SK-N-SH (cell line): ENCODE data around the gene LMF1. TPM values are rescaled to one million over a fixed set of nuclear protein-coding genes. Genes with fewer than 3 reads are reported as not detected.

Source experiments
- CTCF ChIA-PET: fragments of 300-600, 350-600 bp; formaldehyde crosslinking; extraction: SDS; loops from one replicate; lab custom pipeline; 2021; lab: Yijun Ruan, JAX
- POLR2A ChIA-PET: fragments of 350-600 bp; sonication (Branson Sonifier 250); formaldehyde crosslinking; extraction: SDS; loops from one replicate; lab custom pipeline; 2020; ENCODE audit warnings: antibody characterized with exemption, inconsistent platforms; lab: Yijun Ruan, JAX
- DNase-seq: peaks from one replicate; pipeline ENCODE4 v3.0.0; 2012
- H2AFZ ChIP-seq: fragments of 200-600 bp; sonication (generic); 2 replicates; pipeline ENCODE4 v1.8.1; 2016; ENCODE audit warnings: antibody characterized with exemption, mild to moderate bottlenecking, low read depth
- H3F3A ChIP-seq: fragments of 200-600 bp; sonication (generic); replicated peaks from 2 replicates; pipeline ENCODE3; 2016; ENCODE audit warnings: antibody characterized with exemption, mild to moderate bottlenecking; ENCODE audit not compliant: insufficient read depth
- H3K27ac ChIP-seq, 2 experiments: fragments of 200-500 bp in 1 of 2; fragments of 200-600 bp in 1 of 2; sonication (Bioruptor generic) in 1 of 2; sonication (generic), shearing (Covaris generic) in 1 of 2; 2 replicates each; pipeline versions ENCODE4 v1.5.1 to v1.6.1; 2014 to 2016; ENCODE audit warnings: low read depth in 2 of 2, inconsistent platforms in 1 of 2, low read length in 1 of 2, mild to moderate bottlenecking in 1 of 2, mixed read lengths in 1 of 2
- H3K27me3 ChIP-seq: fragments of 200-600 bp; sonication (generic), shearing (Covaris generic); 2 replicates; pipeline ENCODE4 v1.6.1; 2016; ENCODE audit warnings: mixed run types; ENCODE audit not compliant: insufficient read depth
- H3K36me3 ChIP-seq, 2 experiments: fragments of 200-500 bp in 1 of 2; fragments of 200-600 bp in 1 of 2; sonication (Bioruptor generic) in 1 of 2; sonication (generic) in 1 of 2; replicated peaks in 1 of 2; 2 replicates each; pipeline versions ENCODE3 to v1.5.1; 2014 to 2016; ENCODE audit warnings: low read length in 1 of 2, mild to moderate bottlenecking in 1 of 2; ENCODE audit not compliant: insufficient read depth in 2 of 2, control insufficient read depth in 1 of 2
- H3K4me1 ChIP-seq, 2 experiments: fragments of 200-500 bp in 1 of 2; fragments of 200-600 bp in 1 of 2; sonication (Bioruptor generic) in 1 of 2; sonication (generic), shearing (Covaris generic) in 1 of 2; 2 replicates each; pipeline versions ENCODE4 v1.5.1 to v1.6.1; 2014 to 2016; ENCODE audit warnings: low read depth in 1 of 2, low read length in 1 of 2, mixed run types in 1 of 2; ENCODE audit not compliant: insufficient read depth in 2 of 2, control insufficient read depth in 1 of 2
- H3K4me2 ChIP-seq: fragments of 200-600 bp; sonication (generic), shearing (Covaris generic); 2 replicates; pipeline ENCODE4 v1.6.1; 2017; ENCODE audit warnings: mixed run types
- H3K4me3 ChIP-seq, 2 experiments: fragments of 200-500 bp in 1 of 2; fragments of 200-600 bp in 1 of 2; sonication (Bioruptor generic) in 1 of 2; sonication (generic), shearing (Covaris generic) in 1 of 2; 2 replicates each; pipeline versions ENCODE4 v1.5.1 to v1.8.1; 2014 to 2016; ENCODE audit warnings: low read depth in 2 of 2, inconsistent platforms in 1 of 2, low read length in 1 of 2, mild to moderate bottlenecking in 1 of 2, mixed read lengths in 1 of 2, moderate library complexity in 1 of 2
- H3K79me2 ChIP-seq: fragments of 200-600 bp; sonication (generic); 2 replicates; pipeline ENCODE4 v1.8.1; 2017; ENCODE audit warnings: mild to moderate bottlenecking; ENCODE audit not compliant: insufficient read depth
- H3K9ac ChIP-seq: fragments of 200-600 bp; sonication (generic); 2 replicates; pipeline ENCODE4 v1.6.1; 2017; ENCODE audit warnings: mixed run types
- H3K9me2 ChIP-seq: fragments of 200-600 bp; sonication (generic); 2 replicates; pipeline ENCODE4 v1.6.1; 2017; ENCODE audit warnings: mixed run types
- H3K9me3 ChIP-seq: fragments of 200-600 bp; sonication (generic); 2 replicates; pipeline ENCODE4 v1.6.1; 2017; ENCODE audit warnings: mixed run types, mild to moderate bottlenecking, moderate library complexity
- H4K20me1 ChIP-seq: fragments of 200-600 bp; sonication (generic); 2 replicates; pipeline ENCODE4 v1.6.1; 2017; ENCODE audit warnings: mild to moderate bottlenecking, mixed run types; ENCODE audit not compliant: insufficient read depth
- CHD2 ChIP-seq: fragments of 150-350 bp; IDR thresholded peaks from 2 replicates; pipeline ENCODE4 v1.6.1; 2018; ENCODE audit warnings: low read length; ENCODE audit not compliant: partially characterized antibody
- EP300 ChIP-seq, 2 experiments: IDR thresholded peaks; 2 replicates each; pipeline versions ENCODE4 v1.4.0 to v1.6.1; 2012; ENCODE audit warnings: borderline replicate concordance in 1 of 2, low read depth in 1 of 2, low read length in 1 of 2
- EZH2phosphoT487 ChIP-seq: fragments of 200-600 bp; sonication (generic); IDR thresholded peaks from 2 replicates; pipeline ENCODE4 v1.6.1; 2017; ENCODE audit warnings: low read depth, mixed run types, mild to moderate bottlenecking, antibody characterized with exemption, moderate library complexity, borderline replicate concordance
- FOSL2 ChIP-seq: IDR thresholded peaks from 2 replicates; pipeline ENCODE4 v1.4.0; 2012; ENCODE audit warnings: low read depth, mild to moderate bottlenecking, moderate library complexity, borderline replicate concordance
- GATA2 ChIP-seq: sonication (generic); formaldehyde crosslinking; IDR thresholded peaks from 2 replicates; pipeline ENCODE4 v1.5.0; 2020; ENCODE audit warnings: mild to moderate bottlenecking, missing genetic modification reagents
- JUND ChIP-seq: IDR thresholded peaks from 2 replicates; pipeline ENCODE4 v1.4.0; 2012
- MEF2A ChIP-seq: IDR thresholded peaks from 2 replicates; pipeline ENCODE4 v1.4.0; 2012; ENCODE audit warnings: low read depth, borderline replicate concordance
- NFIC ChIP-seq: IDR thresholded peaks from 2 replicates; pipeline ENCODE4 v1.4.0; 2012; ENCODE audit warnings: borderline replicate concordance
- POLR2AphosphoS5 ChIP-seq: IDR thresholded peaks from 2 replicates; pipeline ENCODE4 v1.6.1; 2012; ENCODE audit warnings: low read depth, low read length
- RAD21 ChIP-seq: IDR thresholded peaks from 2 replicates; pipeline ENCODE4 v1.6.1; 2012; ENCODE audit warnings: mild to moderate bottlenecking, low read length
- RFX5 ChIP-seq: IDR thresholded peaks from 2 replicates; pipeline ENCODE4 v1.6.1; 2012; ENCODE audit warnings: mild to moderate bottlenecking, improper control_type of control experiment, low read length
- RXRA ChIP-seq: IDR thresholded peaks from 2 replicates; pipeline ENCODE4 v1.4.0; 2012; ENCODE audit warnings: low read depth, mild to moderate bottlenecking, borderline replicate concordance
- SIN3A ChIP-seq: IDR thresholded peaks from 2 replicates; pipeline ENCODE4 v1.6.1; 2012; ENCODE audit warnings: low read depth, mild to moderate bottlenecking, low read length, moderate library complexity, borderline replicate concordance
- TEAD4 ChIP-seq: IDR thresholded peaks from 2 replicates; pipeline ENCODE4 v1.4.0; 2012; ENCODE audit warnings: mild to moderate bottlenecking, borderline replicate concordance; ENCODE audit not compliant: insufficient read depth
- WGBS: methylation state at CpG from one replicate; pipeline ENCODE4 v1.1.6; 2017; ENCODE audit warnings: low lambda C conversion rate; 5-methylcytosine and 5-hydroxymethylcytosine counted together
- polyA plus RNA-seq, 3 experiments: library from polyadenylated mRNA; depleted of rRNA; stranded (reverse); fragments of >200 nt; gene quantifications; 2 replicates each; pipeline ENCODE4 v1.2.3, GENCODE V29; 2012
- TF ChIP-seq, protein P1 (sequence below): fragments of 150-350 bp; IDR thresholded peaks from 2 replicates; pipeline ENCODE4 v1.6.1; 2016; ENCODE audit warnings: mild to moderate bottlenecking, low read depth, low read length
- TF ChIP-seq, protein P2 (sequence below): IDR thresholded peaks from 2 replicates; pipeline ENCODE4 v1.6.1; 2012; ENCODE audit warnings: mild to moderate bottlenecking, low read depth, low read length, moderate library complexity
- TF ChIP-seq, protein P3 (sequence below): IDR thresholded peaks from 2 replicates; pipeline ENCODE4; 2012
- TF ChIP-seq, protein P4 (sequence below): fragments of 150-350 bp; IDR thresholded peaks from 2 replicates; pipeline ENCODE4 v1.6.1; 2017; ENCODE audit warnings: antibody characterized with exemption, low read length, low read depth, borderline replicate concordance

Gene LMF1
- polyA plus RNA-seq, 1 of the 3 experiments (the other 2 are of a cell fraction) = 5.7 TPM

DNA sequence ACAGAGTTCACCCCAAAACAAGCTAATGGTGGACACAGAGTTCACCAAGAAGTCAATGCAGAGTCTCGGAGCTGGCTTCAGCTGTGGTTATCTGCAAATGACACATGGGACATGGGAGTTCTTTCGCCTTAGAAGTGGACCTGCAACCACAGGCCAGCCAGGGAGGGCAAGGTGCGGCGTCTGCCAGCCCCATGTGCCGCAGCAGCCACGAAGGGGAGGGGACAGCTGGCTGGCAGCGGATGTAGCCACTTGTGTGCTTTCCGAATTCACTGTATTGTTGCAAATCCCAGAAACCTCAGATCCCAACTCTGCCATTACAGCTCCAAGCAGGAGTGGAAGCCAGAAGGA is 24.8 kb downstream of the LMF1 start:
- H2AFZ ChIP-seq = no peak overlapping the region
- DNase-seq = no peak
- H3K9ac ChIP-seq = no peak overlapping the region
- H3F3A ChIP-seq = no peaks in the 10 kb centered on the region
- H3K4me3 ChIP-seq = no peak overlapping the region
- H3K27ac ChIP-seq = no peak overlapping the region
- no peaks in the 10 kb centered on the region for H3K36me3 ChIP-seq
- ChIA-PET CTCF (interaction anchor here (1.0 kb wide), 1 partner anchor 9 kb away, joined by 3 read pairs; no protein-coding TSS in a partner anchor), POLR2A (no interaction called here)
- H3K9me3 ChIP-seq = no peaks in the 10 kb centered on the region
- H4K20me1 ChIP-seq = no peaks in the 10 kb centered on the region
- 81% methylated on average over 5 of the region's 8 CpGs for WGBS
- H3K9me2 ChIP-seq = no peaks in the 10 kb centered on the region
- no peak overlapping the region for H3K4me2 ChIP-seq
- no peaks in the 10 kb centered on the region for H3K4me1 ChIP-seq
- H3K27me3 ChIP-seq = no peaks in the 10 kb centered on the region
- H3K79me2 ChIP-seq = no peaks in the 10 kb centered on the region
- TF ChIP-seq EP300 (IDR thresholded peaks at IDR 0.05; ENCODE audit: borderline replicate concordance in 1 of 2, low read depth in 1 of 2, low read length in 1 of 2) = no peak
- no peak for TF ChIP-seq NFIC
- TF ChIP-seq JUND = no peak

DNA sequence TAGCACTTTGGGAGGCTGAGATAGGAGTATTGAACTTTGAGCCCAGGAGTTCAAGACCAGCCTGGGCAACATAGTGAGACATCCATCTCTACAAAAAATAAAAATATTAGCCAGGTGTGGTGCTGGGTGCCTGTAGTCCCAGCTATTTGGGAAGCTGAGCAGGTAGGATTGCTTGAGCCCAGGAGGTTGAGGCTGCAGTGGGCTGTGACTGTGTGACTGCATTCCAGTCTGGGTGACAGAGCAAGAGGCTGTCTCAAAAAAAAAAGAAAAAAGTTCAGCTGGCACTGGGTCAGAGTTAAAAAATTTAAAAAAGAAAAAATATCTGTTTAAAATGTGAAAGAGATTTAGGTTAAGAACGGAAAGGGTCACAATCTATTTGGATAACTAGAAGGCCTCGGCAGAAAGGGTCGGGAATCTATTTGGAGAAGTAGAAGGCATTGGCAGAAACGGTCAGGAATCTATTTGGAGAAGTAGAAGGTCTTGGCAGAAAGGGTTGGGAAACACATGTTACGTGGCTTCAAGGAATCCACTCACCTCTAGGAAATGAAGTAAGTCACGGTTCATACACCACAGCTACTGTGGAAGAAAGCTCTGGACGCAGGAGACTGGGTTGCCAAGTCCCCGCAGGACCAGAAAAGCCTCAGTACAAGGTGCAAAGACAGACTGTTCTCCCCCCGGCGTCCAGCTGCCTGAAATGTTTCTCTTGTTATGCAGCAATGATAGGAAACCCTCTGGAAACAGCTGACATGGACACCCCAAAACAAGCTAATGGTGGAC is 25.3 kb downstream of the LMF1 start:
- Histone ChIP-seq H3K27me3 (no peaks in the 10 kb centered on the region), H3K36me3 (no peaks in the 10 kb centered on the region), H3K4me2 (no peak overlapping the region), H3K9me2 (no peaks in the 10 kb centered on the region), H3K4me3 (no peak overlapping the region), H3K79me2 (no peaks in the 10 kb centered on the region), H3K9me3 (no peaks in the 10 kb centered on the region), H3K9ac (no peak overlapping the region), H3K4me1 (no peaks in the 10 kb centered on the region), H4K20me1 (no peaks in the 10 kb centered on the region), H3K27ac (no peak overlapping the region), H3F3A (no peaks in the 10 kb centered on the region), H2AFZ (no peak overlapping the region)
- ChIA-PET CTCF (interaction anchor here (1.0 kb wide), 1 partner anchor 8 kb away, joined by 3 read pairs; no protein-coding TSS in a partner anchor), POLR2A (no interaction called here)
- 72% methylated on average over 10 of the region's 10 CpGs for WGBS
- no peak for DNase-seq
- no peak for TF ChIP-seq POLR2AphosphoS5
- no peak for TF ChIP-seq EZH2phosphoT487
- TF ChIP-seq MEF2A = no peak
- TF ChIP-seq GATA2 (CRISPR knock-in tag) = no peak
- TF ChIP-seq, protein P1, sequence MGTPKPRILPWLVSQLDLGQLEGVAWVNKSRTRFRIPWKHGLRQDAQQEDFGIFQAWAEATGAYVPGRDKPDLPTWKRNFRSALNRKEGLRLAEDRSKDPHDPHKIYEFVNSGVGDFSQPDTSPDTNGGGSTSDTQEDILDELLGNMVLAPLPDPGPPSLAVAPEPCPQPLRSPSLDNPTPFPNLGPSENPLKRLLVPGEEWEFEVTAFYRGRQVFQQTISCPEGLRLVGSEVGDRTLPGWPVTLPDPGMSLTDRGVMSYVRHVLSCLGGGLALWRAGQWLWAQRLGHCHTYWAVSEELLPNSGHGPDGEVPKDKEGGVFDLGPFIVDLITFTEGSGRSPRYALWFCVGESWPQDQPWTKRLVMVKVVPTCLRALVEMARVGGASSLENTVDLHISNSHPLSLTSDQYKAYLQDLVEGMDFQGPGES = no peak
- TF ChIP-seq RFX5 = no peak
- TF ChIP-seq, protein P2, sequence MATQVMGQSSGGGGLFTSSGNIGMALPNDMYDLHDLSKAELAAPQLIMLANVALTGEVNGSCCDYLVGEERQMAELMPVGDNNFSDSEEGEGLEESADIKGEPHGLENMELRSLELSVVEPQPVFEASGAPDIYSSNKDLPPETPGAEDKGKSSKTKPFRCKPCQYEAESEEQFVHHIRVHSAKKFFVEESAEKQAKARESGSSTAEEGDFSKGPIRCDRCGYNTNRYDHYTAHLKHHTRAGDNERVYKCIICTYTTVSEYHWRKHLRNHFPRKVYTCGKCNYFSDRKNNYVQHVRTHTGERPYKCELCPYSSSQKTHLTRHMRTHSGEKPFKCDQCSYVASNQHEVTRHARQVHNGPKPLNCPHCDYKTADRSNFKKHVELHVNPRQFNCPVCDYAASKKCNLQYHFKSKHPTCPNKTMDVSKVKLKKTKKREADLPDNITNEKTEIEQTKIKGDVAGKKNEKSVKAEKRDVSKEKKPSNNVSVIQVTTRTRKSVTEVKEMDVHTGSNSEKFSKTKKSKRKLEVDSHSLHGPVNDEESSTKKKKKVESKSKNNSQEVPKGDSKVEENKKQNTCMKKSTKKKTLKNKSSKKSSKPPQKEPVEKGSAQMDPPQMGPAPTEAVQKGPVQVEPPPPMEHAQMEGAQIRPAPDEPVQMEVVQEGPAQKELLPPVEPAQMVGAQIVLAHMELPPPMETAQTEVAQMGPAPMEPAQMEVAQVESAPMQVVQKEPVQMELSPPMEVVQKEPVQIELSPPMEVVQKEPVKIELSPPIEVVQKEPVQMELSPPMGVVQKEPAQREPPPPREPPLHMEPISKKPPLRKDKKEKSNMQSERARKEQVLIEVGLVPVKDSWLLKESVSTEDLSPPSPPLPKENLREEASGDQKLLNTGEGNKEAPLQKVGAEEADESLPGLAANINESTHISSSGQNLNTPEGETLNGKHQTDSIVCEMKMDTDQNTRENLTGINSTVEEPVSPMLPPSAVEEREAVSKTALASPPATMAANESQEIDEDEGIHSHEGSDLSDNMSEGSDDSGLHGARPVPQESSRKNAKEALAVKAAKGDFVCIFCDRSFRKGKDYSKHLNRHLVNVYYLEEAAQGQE = no peak
- no peak for TF ChIP-seq TEAD4
- no peak for TF ChIP-seq RAD21
- no peak for TF ChIP-seq EP300 (IDR thresholded peaks at IDR 0.05; ENCODE audit: borderline replicate concordance in 1 of 2, low read depth in 1 of 2, low read length in 1 of 2)
- no peak for TF ChIP-seq SIN3A
- TF ChIP-seq, protein P3, sequence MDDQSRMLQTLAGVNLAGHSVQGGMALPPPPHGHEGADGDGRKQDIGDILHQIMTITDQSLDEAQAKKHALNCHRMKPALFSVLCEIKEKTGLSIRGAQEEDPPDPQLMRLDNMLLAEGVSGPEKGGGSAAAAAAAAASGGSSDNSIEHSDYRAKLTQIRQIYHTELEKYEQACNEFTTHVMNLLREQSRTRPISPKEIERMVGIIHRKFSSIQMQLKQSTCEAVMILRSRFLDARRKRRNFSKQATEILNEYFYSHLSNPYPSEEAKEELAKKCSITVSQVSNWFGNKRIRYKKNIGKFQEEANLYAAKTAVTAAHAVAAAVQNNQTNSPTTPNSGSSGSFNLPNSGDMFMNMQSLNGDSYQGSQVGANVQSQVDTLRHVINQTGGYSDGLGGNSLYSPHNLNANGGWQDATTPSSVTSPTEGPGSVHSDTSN = no peak
- no peak for TF ChIP-seq FOSL2
- TF ChIP-seq RXRA = no peak
- TF ChIP-seq CHD2 = no peak
- TF ChIP-seq, protein P4, sequence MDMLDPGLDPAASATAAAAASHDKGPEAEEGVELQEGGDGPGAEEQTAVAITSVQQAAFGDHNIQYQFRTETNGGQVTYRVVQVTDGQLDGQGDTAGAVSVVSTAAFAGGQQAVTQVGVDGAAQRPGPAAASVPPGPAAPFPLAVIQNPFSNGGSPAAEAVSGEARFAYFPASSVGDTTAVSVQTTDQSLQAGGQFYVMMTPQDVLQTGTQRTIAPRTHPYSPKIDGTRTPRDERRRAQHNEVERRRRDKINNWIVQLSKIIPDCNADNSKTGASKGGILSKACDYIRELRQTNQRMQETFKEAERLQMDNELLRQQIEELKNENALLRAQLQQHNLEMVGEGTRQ = no peak
